ENCODE data around the gene SLC46A1.

The SLC46A1 gene

DNA sequence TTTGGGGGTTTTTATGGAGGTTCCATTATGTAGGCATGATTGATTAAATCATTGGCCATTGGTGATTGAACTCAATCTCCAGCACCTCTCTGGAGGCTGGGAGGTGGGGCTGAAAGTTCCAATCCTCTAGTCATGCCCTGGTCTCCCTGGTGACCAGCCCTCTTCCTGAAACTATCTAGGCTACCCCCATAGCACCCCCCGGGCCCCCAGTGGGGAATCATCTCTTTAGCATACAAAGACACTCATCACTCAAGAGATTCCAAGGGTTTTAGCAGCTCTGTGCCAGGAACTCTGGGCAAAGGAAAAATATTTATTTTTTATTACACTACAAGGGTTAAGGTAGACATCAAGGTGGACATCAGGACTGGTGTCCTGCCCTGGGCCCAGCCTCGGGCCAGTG lies 10.6 kb downstream of the SLC46A1 start:
- Histone ChIP-seq H3K4me1 (ENCODE audit: control insufficient read depth, insufficient read depth, low read length) (peaks cover 4% of the 10 kb centered on the region), H3K9me3 (ENCODE audit: control insufficient read depth, low read length) (no peaks in the 10 kb centered on the region), H3K36me3 (ENCODE audit: control insufficient read depth, insufficient read depth, low read length) (no peaks in the 10 kb centered on the region), H3K27ac (ENCODE audit: insufficient read depth, low read depth, low read length, poor library complexity, severe bottlenecking) (no peak overlapping the region), H3K27me3 (ENCODE audit: control insufficient read depth, insufficient read depth, low read length, poor library complexity, severe bottlenecking) (peaks cover 5% of the 10 kb centered on the region), H3K4me3 (ENCODE audit: insufficient read depth, low read depth, low read length) (no peak overlapping the region)
- 51 to 69% methylated on average over 2 of the region's 2 CpGs for WGBS, 2 experiments

DNA sequence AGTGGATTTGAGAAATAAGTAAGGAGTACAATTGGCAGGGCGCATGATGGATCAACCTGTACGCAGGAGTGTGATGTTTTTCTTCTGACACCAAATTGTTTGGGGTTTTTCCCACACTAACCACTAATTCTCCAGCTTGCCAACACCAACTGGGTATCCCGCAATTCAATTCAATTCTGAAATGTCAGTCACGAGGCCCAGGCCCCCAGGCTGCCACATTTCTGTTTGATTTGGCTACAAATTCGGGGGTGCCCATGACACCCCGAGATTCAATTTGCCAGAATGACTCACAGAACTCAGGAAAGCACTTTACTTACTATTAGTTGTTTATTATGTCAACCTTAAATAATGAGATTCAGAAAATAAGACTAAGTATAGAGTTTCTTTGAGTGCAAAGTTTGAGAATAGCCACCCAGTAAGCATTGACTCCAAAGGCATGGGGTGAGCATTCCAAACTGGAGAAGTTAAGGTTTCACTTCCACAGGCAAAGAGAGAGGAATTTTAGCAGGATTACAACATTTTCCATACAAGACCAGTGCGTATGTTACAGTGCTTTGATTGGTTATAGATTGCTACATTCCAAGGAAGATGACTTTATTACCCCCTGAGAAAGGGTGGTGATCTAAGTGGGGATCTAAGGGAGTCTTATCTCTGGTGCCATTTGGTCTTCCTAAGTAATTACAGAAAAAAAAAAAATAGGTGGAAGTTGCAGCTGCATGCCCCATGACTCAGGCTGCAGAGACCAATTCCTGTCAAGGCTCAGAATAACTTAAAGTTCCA lies 11.5 kb downstream of the SLC46A1 start:
- Histone ChIP-seq H3K27ac (ENCODE audit: insufficient read depth, low read depth, low read length, poor library complexity, severe bottlenecking) (no peak overlapping the region), H3K4me3 (ENCODE audit: insufficient read depth, low read depth, low read length) (no peak overlapping the region), H3K4me1 (ENCODE audit: control insufficient read depth, insufficient read depth, low read length) (peaks cover 4% of the 10 kb centered on the region), H3K36me3 (ENCODE audit: control insufficient read depth, insufficient read depth, low read length) (no peaks in the 10 kb centered on the region), H3K9me3 (ENCODE audit: control insufficient read depth, low read length) (no peaks in the 10 kb centered on the region), H3K27me3 (ENCODE audit: control insufficient read depth, insufficient read depth, low read length, poor library complexity, severe bottlenecking) (no peaks in the 10 kb centered on the region)
- 79 to 88% methylated on average over 7 of the region's 7 CpGs for WGBS, 2 experiments

DNA sequence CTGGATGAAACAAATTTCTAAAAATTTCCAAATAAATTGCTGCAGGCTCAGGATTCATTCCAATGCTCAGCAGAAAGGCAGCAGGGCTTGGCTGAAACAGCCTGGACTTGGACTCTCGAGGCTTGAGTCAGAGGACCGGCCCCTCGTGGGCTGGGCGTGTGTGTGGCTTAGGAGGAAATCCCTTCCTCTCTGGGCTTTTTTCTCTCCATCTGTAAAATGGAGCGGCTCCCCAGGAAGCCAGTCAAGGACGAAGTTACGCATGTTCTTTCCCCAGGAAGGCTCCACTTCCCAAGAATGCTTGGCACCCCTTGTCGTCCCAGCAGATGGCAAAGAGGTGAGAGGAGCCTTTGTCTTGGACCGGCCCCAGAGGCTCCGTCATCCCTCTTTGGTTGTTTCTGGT lies 13.5 kb downstream of the SLC46A1 start:
- no peaks in the 10 kb centered on the region for H3K36me3 ChIP-seq (ENCODE audit: control insufficient read depth, insufficient read depth, low read length)
- H3K4me3 ChIP-seq (ENCODE audit: insufficient read depth, low read depth, low read length): no peak overlapping the region
- WGBS, 2 experiments: 62 to 63% methylated on average over 10 of the region's 10 CpGs

DNA sequence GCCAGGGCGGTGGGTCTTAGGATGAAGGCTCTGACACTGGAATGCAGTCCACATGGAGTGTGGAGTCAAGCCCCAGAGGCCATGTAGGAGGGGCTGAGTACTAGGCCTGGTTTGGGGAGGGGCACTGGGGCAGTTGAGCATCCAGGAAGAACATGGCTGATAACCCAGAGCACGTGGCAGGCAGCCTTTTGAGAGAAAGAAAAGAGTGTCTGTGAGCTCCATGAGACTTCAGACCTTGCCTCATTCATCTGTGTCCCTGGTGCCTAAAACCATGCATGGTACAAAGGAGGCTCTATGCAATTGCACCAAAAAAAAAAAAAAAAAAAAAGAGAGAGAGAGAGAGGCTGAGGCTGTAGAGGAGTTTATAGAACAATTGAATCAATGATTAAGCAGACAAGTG lies 14.6 kb downstream of the SLC46A1 start:
- no peak overlapping the region for H3K27ac ChIP-seq (ENCODE audit: insufficient read depth, low read depth, low read length, poor library complexity, severe bottlenecking)
- no peaks in the 10 kb centered on the region for H3K4me1 ChIP-seq (ENCODE audit: control insufficient read depth, insufficient read depth, low read length)
- no peaks in the 10 kb centered on the region for H3K36me3 ChIP-seq (ENCODE audit: control insufficient read depth, insufficient read depth, low read length)
- H3K27me3 ChIP-seq (ENCODE audit: control insufficient read depth, insufficient read depth, low read length, poor library complexity, severe bottlenecking): peaks cover 4% of the 10 kb centered on the region
- 64 to 72% methylated on average over 2 of the region's 2 CpGs for WGBS, 2 experiments
- H3K9me3 ChIP-seq (ENCODE audit: control insufficient read depth, low read length): no peaks in the 10 kb centered on the region
- no peak overlapping the region for H3K4me3 ChIP-seq (ENCODE audit: insufficient read depth, low read depth, low read length)

More for the DNA sequence above, 13.5 kb downstream of the SLC46A1 start:
- Histone ChIP-seq H3K4me1 (ENCODE audit: control insufficient read depth, insufficient read depth, low read length) (peaks cover 4% of the 10 kb centered on the region), H3K27ac (ENCODE audit: insufficient read depth, low read depth, low read length, poor library complexity, severe bottlenecking) (no peak overlapping the region), H3K9me3 (ENCODE audit: control insufficient read depth, low read length) (no peaks in the 10 kb centered on the region), H3K27me3 (ENCODE audit: control insufficient read depth, insufficient read depth, low read length, poor library complexity, severe bottlenecking) (no peaks in the 10 kb centered on the region)

DNA sequence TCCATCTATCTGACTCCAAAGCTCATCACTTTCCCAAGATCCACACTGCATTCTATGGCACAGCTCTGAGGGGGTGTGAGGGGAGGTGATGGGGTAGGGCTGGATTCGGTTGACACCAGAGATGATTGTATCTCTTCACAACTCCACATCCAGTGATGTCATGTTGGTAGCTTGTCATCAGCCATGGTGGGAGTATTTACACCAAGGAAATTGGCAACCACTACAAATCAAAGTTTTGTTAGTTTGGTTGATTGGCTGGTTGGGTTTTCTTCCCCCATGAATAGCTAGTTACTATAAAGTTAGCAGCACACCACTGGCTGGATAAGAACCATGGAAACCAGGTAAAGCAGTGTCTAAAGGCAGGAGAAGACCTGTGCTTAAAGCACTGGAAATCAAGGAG lies 15.0 kb downstream of the SLC46A1 start:
- H3K4me1 ChIP-seq (ENCODE audit: control insufficient read depth, insufficient read depth, low read length): no peaks in the 10 kb centered on the region
- H3K27ac ChIP-seq (ENCODE audit: insufficient read depth, low read depth, low read length, poor library complexity, severe bottlenecking): no peak overlapping the region
- no peaks in the 10 kb centered on the region for H3K9me3 ChIP-seq (ENCODE audit: control insufficient read depth, low read length)
- H3K27me3 ChIP-seq (ENCODE audit: control insufficient read depth, insufficient read depth, low read length, poor library complexity, severe bottlenecking): peaks cover 8% of the 10 kb centered on the region
- no peak overlapping the region for H3K4me3 ChIP-seq (ENCODE audit: insufficient read depth, low read depth, low read length)
- WGBS, 2 experiments: 86% methylated on average over 1 of the region's 1 CpG; no CpG with 5 or more reads in 1 of the 2 experiments
- no peaks in the 10 kb centered on the region for H3K36me3 ChIP-seq (ENCODE audit: control insufficient read depth, insufficient read depth, low read length)

DNA sequence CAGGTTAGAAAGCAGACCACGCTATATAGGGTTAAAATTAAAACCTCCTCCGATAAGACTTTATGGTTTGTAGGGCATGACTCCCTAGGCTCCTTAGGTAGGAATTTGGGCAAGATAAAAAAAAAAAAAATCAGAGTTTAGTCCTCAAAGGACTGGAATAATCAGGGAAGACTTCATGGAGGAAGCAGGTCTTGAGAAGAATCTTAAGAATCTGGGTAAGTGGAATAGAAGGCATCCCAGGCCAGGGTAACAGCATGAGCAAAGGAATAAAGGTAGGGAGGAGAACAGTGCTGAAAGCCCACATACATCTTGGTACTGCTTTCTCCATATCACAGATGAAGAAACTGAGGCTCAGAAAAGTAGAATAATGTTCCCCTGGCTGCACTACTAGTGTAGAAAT lies 15.4 kb downstream of the SLC46A1 start:
- Histone ChIP-seq H3K27ac (ENCODE audit: insufficient read depth, low read depth, low read length, poor library complexity, severe bottlenecking) (no peak overlapping the region), H3K4me3 (ENCODE audit: insufficient read depth, low read depth, low read length) (no peak overlapping the region), H3K9me3 (ENCODE audit: control insufficient read depth, low read length) (no peaks in the 10 kb centered on the region), H3K4me1 (ENCODE audit: control insufficient read depth, insufficient read depth, low read length) (no peaks in the 10 kb centered on the region), H3K27me3 (ENCODE audit: control insufficient read depth, insufficient read depth, low read length, poor library complexity, severe bottlenecking) (peaks cover 12% of the 10 kb centered on the region), H3K36me3 (ENCODE audit: control insufficient read depth, insufficient read depth, low read length) (no peaks in the 10 kb centered on the region)
- 95 to 99% methylated on average over 2 of the region's 2 CpGs for WGBS, 2 experiments

DNA sequence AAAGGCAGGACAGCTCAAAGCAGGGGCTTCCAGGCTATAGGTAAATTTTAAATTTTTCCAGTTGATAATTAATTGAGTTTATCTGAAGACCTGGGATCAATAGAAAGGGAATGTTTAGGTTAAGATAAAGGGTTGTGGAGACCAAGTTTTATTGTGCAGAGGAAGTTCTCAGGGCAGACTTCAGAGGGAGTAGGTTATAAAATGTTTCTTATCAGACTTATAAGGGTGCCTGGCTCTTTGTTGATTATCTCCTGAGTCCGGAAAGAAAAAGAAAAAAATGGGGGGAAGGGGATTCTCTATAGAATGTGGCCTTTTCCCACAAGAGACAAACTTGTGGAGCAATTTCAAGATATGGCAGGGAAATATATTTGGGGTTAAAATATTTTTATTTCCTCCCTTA lies 15.9 kb downstream of the SLC46A1 start:
- H3K4me1 ChIP-seq (ENCODE audit: control insufficient read depth, insufficient read depth, low read length): no peaks in the 10 kb centered on the region
- H3K9me3 ChIP-seq (ENCODE audit: control insufficient read depth, low read length): no peaks in the 10 kb centered on the region
- peaks cover 17% of the 10 kb centered on the region for H3K27me3 ChIP-seq (ENCODE audit: control insufficient read depth, insufficient read depth, low read length, poor library complexity, severe bottlenecking)
- H3K27ac ChIP-seq (ENCODE audit: insufficient read depth, low read depth, low read length, poor library complexity, severe bottlenecking): no peak overlapping the region
- WGBS, 2 experiments: 91 to 94% methylated on average over 1 of the region's 1 CpG
- H3K4me3 ChIP-seq (ENCODE audit: insufficient read depth, low read depth, low read length): no peak overlapping the region
- H3K36me3 ChIP-seq (ENCODE audit: control insufficient read depth, insufficient read depth, low read length): no peaks in the 10 kb centered on the region

DNA sequence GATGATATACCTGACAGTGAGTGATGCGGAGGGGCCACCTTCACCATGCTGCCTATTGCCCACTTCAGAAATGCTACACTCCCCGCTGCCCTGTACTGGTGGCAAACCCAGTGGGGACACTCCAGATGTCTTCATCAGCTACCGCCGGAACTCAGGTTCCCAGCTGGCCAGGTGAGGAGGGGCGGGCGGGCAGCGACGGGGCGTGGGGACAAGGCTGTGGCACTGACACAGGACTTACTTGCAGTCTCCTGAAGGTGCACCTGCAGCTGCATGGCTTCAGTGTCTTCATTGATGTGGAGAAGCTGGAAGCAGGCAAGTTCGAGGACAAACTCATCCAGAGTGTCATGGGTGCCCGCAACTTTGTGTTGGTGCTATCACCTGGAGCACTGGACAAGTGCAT lies 17.9 kb downstream of the SLC46A1 start:
- H3K4me3 ChIP-seq (ENCODE audit: insufficient read depth, low read depth, low read length): no peak overlapping the region
- no peaks in the 10 kb centered on the region for H3K9me3 ChIP-seq (ENCODE audit: control insufficient read depth, low read length)
- H3K4me1 ChIP-seq (ENCODE audit: control insufficient read depth, insufficient read depth, low read length): no peaks in the 10 kb centered on the region
- no peak overlapping the region for H3K27ac ChIP-seq (ENCODE audit: insufficient read depth, low read depth, low read length, poor library complexity, severe bottlenecking)
- 92 to 95% methylated on average over 11 of the region's 11 CpGs for WGBS, 2 experiments
- peaks cover 37% of the 10 kb centered on the region for H3K27me3 ChIP-seq (ENCODE audit: control insufficient read depth, insufficient read depth, low read length, poor library complexity, severe bottlenecking)
- H3K36me3 ChIP-seq (ENCODE audit: control insufficient read depth, insufficient read depth, low read length): no peaks in the 10 kb centered on the region

DNA sequence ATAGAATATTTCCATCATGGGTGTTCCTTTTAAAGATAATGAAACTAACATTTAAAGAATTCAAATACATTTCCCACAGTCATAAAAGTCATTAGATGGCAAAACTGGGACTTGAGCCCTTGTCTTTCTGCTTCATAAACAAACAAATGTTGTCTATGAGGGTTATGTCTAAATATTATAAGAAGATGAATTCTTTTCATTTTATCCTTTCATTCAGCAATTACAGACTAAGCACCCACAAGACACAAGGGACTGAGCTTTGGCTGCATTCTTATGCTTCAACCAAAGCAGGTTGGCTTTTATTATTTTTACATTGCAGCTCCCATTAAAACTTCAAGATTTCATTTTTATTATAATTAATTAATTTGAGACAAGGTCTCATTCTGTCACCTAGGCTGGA lies 19.6 kb downstream of the SLC46A1 start:
- Histone ChIP-seq H3K27me3 (ENCODE audit: control insufficient read depth, insufficient read depth, low read length, poor library complexity, severe bottlenecking) (peaks cover 54% of the 10 kb centered on the region), H3K36me3 (ENCODE audit: control insufficient read depth, insufficient read depth, low read length) (no peaks in the 10 kb centered on the region)

DNA sequence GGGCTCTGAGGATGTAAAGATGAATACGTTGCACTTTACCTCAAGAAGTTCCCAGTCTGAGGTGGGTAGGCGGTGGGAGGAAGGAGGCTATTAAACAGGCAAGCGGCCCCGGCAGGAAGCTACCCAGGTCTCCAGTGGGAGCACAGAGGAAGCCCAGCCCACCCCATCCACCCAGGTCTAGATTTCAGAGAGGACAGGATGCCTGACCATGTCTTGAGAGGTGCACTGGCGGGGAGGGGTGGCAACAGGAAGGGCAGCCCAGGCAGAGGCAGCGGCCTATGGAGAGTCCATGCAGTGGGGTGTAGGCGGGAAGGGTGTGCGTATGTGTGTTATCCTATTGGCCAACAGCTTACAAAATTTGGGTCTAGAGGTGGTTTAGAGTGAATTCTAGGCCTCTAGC lies 20.6 kb downstream of the SLC46A1 start:
- Histone ChIP-seq H3K27ac (ENCODE audit: insufficient read depth, low read depth, low read length, poor library complexity, severe bottlenecking) (no peak overlapping the region), H3K36me3 (ENCODE audit: control insufficient read depth, insufficient read depth, low read length) (no peaks in the 10 kb centered on the region), H3K9me3 (ENCODE audit: control insufficient read depth, low read length) (no peaks in the 10 kb centered on the region), H3K4me3 (ENCODE audit: insufficient read depth, low read depth, low read length) (no peak overlapping the region), H3K27me3 (ENCODE audit: control insufficient read depth, insufficient read depth, low read length, poor library complexity, severe bottlenecking) (peaks cover 64% of the 10 kb centered on the region), H3K4me1 (ENCODE audit: control insufficient read depth, insufficient read depth, low read length) (no peaks in the 10 kb centered on the region)
- WGBS, 2 experiments: 87 to 89% methylated on average over 8 of the region's 8 CpGs

More for the DNA sequence above, 19.6 kb downstream of the SLC46A1 start:
- no peak overlapping the region for H3K4me3 ChIP-seq (ENCODE audit: insufficient read depth, low read depth, low read length)
- H3K4me1 ChIP-seq (ENCODE audit: control insufficient read depth, insufficient read depth, low read length): no peaks in the 10 kb centered on the region
- no peak overlapping the region for H3K27ac ChIP-seq (ENCODE audit: insufficient read depth, low read depth, low read length, poor library complexity, severe bottlenecking)
- H3K9me3 ChIP-seq (ENCODE audit: control insufficient read depth, low read length): no peaks in the 10 kb centered on the region
